ENCODE results near the gene APC. TPM values are rescaled to one million over a fixed set of nuclear protein-coding genes. Genes with fewer than 3 reads are reported as not detected.

The APC gene
- total and polyA plus RNA-seq, 2 of the 13 experiments (the other 11 are each of a cell fraction or from before 2014, with no cell fraction given) = 6.1 to 19.0 TPM

GRCh38 chr5:112762113-112762810 lies 24.6 kb downstream of the APC start:
- Histone ChIP-seq H3K9ac (ENCODE audit: insufficient read depth, low read depth, low read length) (no peak overlapping the region), H3K27me3 (ENCODE audit: control insufficient read depth in 1 of 2, insufficient read depth in 2 of 2, low read length in 2 of 2) (no peaks in the 10 kb centered on the region), H3K4me3 (replicated peaks in 1 of 3; ENCODE audit: insufficient read depth in 1 of 3, low read depth in 2 of 3, low read length in 3 of 3) (no peak overlapping the region), H3K36me3 (replicated peaks in 1 of 2; ENCODE audit: control insufficient read depth in 1 of 2, insufficient read depth in 2 of 2, low read length in 2 of 2) (no peaks in the 10 kb centered on the region; a peak in 3 of 5 replicates), H2AFZ (ENCODE audit: low read length) (no peak overlapping the region), H3K4me2 (ENCODE audit: low read depth, low read length) (no peak overlapping the region), H3K9me3 (ENCODE audit: low read length) (no peaks in the 10 kb centered on the region), H3K4me1 (ENCODE audit: insufficient read depth, low read length) (no peaks in the 10 kb centered on the region), H3K79me2 (ENCODE audit: insufficient read depth, low read length) (no peaks in the 10 kb centered on the region), H3K27ac (ENCODE audit: extremely low read length, insufficient read depth, low read length) (no peak overlapping the region), H4K20me1 (ENCODE audit: insufficient read depth, low read length) (no peaks in the 10 kb centered on the region)
- in situ Hi-C loops (cut with HindIII; ENCODE audit: extremely low pct_ligation_motif_present, low pct_unique_long_range_greater_than_20kb) (no loop called here), intact Hi-C loops (cut with micrococcal nuclease; ENCODE audit: unreplicated experiment) (no loop called here)
- FAIRE-seq (no peak), ATAC-seq (no peak), DNase-seq (ENCODE audit: low spot score) (no peak)
- no TSS peak for BruUV-seq (replicated peaks)
- no peak for TF ChIP-seq ZKSCAN8 (CRISPR knock-in tag; IDR thresholded peaks at IDR 0.05; ENCODE audit: borderline replicate concordance)
- no peak for TF ChIP-seq MXD4 (CRISPR knock-in tag; IDR thresholded peaks at IDR 0.05)
- no peak for TF ChIP-seq ZBTB20 (CRISPR knock-in tag; IDR thresholded peaks at IDR 0.05; ENCODE audit: borderline replicate concordance, low read depth)
- TF ChIP-seq ATF3 (CRISPR knock-in tag; IDR thresholded peaks at IDR 0.05) = no peak
- no peak for TF ChIP-seq SP2 (CRISPR knock-in tag; IDR thresholded peaks at IDR 0.05)
- TF ChIP-seq, protein P1, sequence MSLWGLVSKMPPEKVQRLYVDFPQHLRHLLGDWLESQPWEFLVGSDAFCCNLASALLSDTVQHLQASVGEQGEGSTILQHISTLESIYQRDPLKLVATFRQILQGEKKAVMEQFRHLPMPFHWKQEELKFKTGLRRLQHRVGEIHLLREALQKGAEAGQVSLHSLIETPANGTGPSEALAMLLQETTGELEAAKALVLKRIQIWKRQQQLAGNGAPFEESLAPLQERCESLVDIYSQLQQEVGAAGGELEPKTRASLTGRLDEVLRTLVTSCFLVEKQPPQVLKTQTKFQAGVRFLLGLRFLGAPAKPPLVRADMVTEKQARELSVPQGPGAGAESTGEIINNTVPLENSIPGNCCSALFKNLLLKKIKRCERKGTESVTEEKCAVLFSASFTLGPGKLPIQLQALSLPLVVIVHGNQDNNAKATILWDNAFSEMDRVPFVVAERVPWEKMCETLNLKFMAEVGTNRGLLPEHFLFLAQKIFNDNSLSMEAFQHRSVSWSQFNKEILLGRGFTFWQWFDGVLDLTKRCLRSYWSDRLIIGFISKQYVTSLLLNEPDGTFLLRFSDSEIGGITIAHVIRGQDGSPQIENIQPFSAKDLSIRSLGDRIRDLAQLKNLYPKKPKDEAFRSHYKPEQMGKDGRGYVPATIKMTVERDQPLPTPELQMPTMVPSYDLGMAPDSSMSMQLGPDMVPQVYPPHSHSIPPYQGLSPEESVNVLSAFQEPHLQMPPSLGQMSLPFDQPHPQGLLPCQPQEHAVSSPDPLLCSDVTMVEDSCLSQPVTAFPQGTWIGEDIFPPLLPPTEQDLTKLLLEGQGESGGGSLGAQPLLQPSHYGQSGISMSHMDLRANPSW (CRISPR knock-in tag; IDR thresholded peaks at IDR 0.05; ENCODE audit: borderline replicate concordance) = no peak
- no peak for TF ChIP-seq ZSCAN9 (CRISPR knock-in tag; IDR thresholded peaks at IDR 0.05; ENCODE audit: borderline replicate concordance)
- CTCF ChIA-PET (ENCODE audit: low intra/inter-chr PET ratio, low total read pairs) = no interaction called here
- POLR2A ChIA-PET = no interaction called here
- WGBS (ENCODE audit: low lambda C conversion rate) = 19% methylated on average over 1 of the region's 1 CpG
